MG63 (cell line): ENCODE measurements around the gene SGPP2. TPM values are rescaled to one million over a fixed set of nuclear protein-coding genes. Genes with fewer than 3 reads are reported as not detected.

Experiments used
- DNase-seq: peaks from one replicate; pipeline ENCODE4 v3.0.0-alpha.2; 2020
- H3K27me3 ChIP-seq: fragments of 250-450 bp; sonication (Bioruptor Pico); 2 replicates; pipeline ENCODE4 v1.5.1; 2020; ENCODE audit warnings: mild to moderate bottlenecking, moderate library complexity
- H3K36me3 ChIP-seq: fragments of 250-450 bp; sonication (Bioruptor Pico); 2 replicates; pipeline ENCODE4 v1.5.1; 2020; ENCODE audit warnings: mild to moderate bottlenecking, moderate library complexity
- H3K4me3 ChIP-seq: fragments of 250-450 bp; sonication (Bioruptor Pico); 2 replicates; pipeline ENCODE4 v1.5.1; 2020; ENCODE audit warnings: mild to moderate bottlenecking, moderate library complexity
- H3K9me3 ChIP-seq: fragments of 250-450 bp; sonication (Bioruptor Pico); 2 replicates; pipeline ENCODE4 v1.5.1; 2020; ENCODE audit warnings: mild to moderate bottlenecking, moderate library complexity
- total RNA-seq: library from RNA; depleted of rRNA; stranded (reverse); fragments of >200 nt; shearing (Covaris generic); gene quantifications from 2 replicates; pipeline ENCODE4 v1.2.3, GENCODE V29; 2014; ENCODE audit warnings: low replicate concordance

Gene SGPP2
- total RNA-seq, 1 experiment from 2014 or later: not detected

GRCh38 chr2:222445227-222445626, 20.9 kb downstream of the SGPP2 start:
- H3K9me3 ChIP-seq: no peaks in the 10 kb centered on the region
- H3K27me3 ChIP-seq: peaks cover under 1% of the 10 kb centered on the region; the same call in 1 of the 2 replicates
- no peaks in the 10 kb centered on the region for H3K36me3 ChIP-seq
- no peak overlapping the region for H3K4me3 ChIP-seq
- no peak for DNase-seq

- no peak for DNase-seq
- H3K36me3 ChIP-seq: no peaks in the 10 kb centered on the region
- no peaks in the 10 kb centered on the region for H3K9me3 ChIP-seq
- H3K4me3 ChIP-seq: no peak overlapping the region
- H3K27me3 ChIP-seq: peaks cover 4% of the 10 kb centered on the region; the same call in 1 of the 2 replicates
Measured at GRCh38 chr2:222447131-222447530, 22.8 kb downstream of the SGPP2 start.

GRCh38 chr2:222448748-222449181, 24.4 kb downstream of the SGPP2 start:
- no peak overlapping the region for H3K4me3 ChIP-seq
- no peaks in the 10 kb centered on the region for H3K36me3 ChIP-seq
- DNase-seq: peak; percentile 23
- no peaks in the 10 kb centered on the region for H3K9me3 ChIP-seq
- peaks cover 4% of the 10 kb centered on the region; the same call in 1 of the 2 replicates for H3K27me3 ChIP-seq

- H3K9me3 ChIP-seq: no peaks in the 10 kb centered on the region
Measured at GRCh38 chr2:222450021-222450420, 25.7 kb downstream of the SGPP2 start.

GRCh38 chr2:222451224-222451674, 26.9 kb downstream of the SGPP2 start:
- Histone ChIP-seq H3K27me3 (peaks cover 4% of the 10 kb centered on the region; the same call in 1 of the 2 replicates), H3K9me3 (no peaks in the 10 kb centered on the region), H3K4me3 (no peak overlapping the region), H3K36me3 (no peaks in the 10 kb centered on the region)
- DNase-seq: no peak

More at GRCh38 chr2:222450021-222450420, 25.7 kb downstream of the SGPP2 start:
- no peak overlapping the region for H3K4me3 ChIP-seq
- no peak for DNase-seq
- no peaks in the 10 kb centered on the region for H3K36me3 ChIP-seq
- H3K27me3 ChIP-seq: peaks cover 4% of the 10 kb centered on the region; the same call in 1 of the 2 replicates

- Histone ChIP-seq H3K9me3 (no peaks in the 10 kb centered on the region), H3K27me3 (peaks cover 4% of the 10 kb centered on the region; the same call in 1 of the 2 replicates), H3K4me3 (no peak overlapping the region), H3K36me3 (no peaks in the 10 kb centered on the region)
- no peak for DNase-seq
Measured at GRCh38 chr2:222452422-222452950, 28.1 kb downstream of the SGPP2 start.

GRCh38 chr2:222456479-222457077, 32.2 kb downstream of the SGPP2 start:
- DNase-seq: no peak
- Histone ChIP-seq H3K4me3 (no peak overlapping the region), H3K36me3 (no peaks in the 10 kb centered on the region), H3K9me3 (no peaks in the 10 kb centered on the region), H3K27me3 (no peaks in the 10 kb centered on the region)

- no peaks in the 10 kb centered on the region; the same call in 1 of the 2 replicates for H3K27me3 ChIP-seq
- DNase-seq: no peak
- H3K9me3 ChIP-seq: no peaks in the 10 kb centered on the region
- H3K4me3 ChIP-seq: no peak overlapping the region
- H3K36me3 ChIP-seq: no peaks in the 10 kb centered on the region
Measured at GRCh38 chr2:222459983-222460382, 35.6 kb downstream of the SGPP2 start.

- Histone ChIP-seq H3K4me3 (no peak overlapping the region), H3K27me3 (no peaks in the 10 kb centered on the region; the same call in 1 of the 2 replicates), H3K9me3 (no peaks in the 10 kb centered on the region), H3K36me3 (no peaks in the 10 kb centered on the region)
- no peak for DNase-seq
Measured at GRCh38 chr2:222465746-222466145, 41.4 kb downstream of the SGPP2 start.

GRCh38 chr2:222468346-222468745, 44.0 kb downstream of the SGPP2 start:
- DNase-seq: peak; percentile 19
- Histone ChIP-seq H3K36me3 (no peaks in the 10 kb centered on the region), H3K4me3 (no peak overlapping the region), H3K27me3 (no peaks in the 10 kb centered on the region), H3K9me3 (no peaks in the 10 kb centered on the region)

GRCh38 chr2:222470802-222471468, 46.6 kb downstream of the SGPP2 start:
- Histone ChIP-seq H3K4me3 (no peak overlapping the region), H3K9me3 (no peaks in the 10 kb centered on the region), H3K27me3 (no peaks in the 10 kb centered on the region), H3K36me3 (no peaks in the 10 kb centered on the region)
- DNase-seq: no peak

GRCh38 chr2:222477962-222478608, 53.7 kb downstream of the SGPP2 start:
- Histone ChIP-seq H3K27me3 (no peaks in the 10 kb centered on the region; the same call in 1 of the 2 replicates), H3K36me3 (no peaks in the 10 kb centered on the region), H3K9me3 (no peaks in the 10 kb centered on the region), H3K4me3 (no peak overlapping the region)
- no peak for DNase-seq

- H3K9me3 ChIP-seq: no peaks in the 10 kb centered on the region
- no peak overlapping the region for H3K4me3 ChIP-seq
- no peaks in the 10 kb centered on the region; the same call in 1 of the 2 replicates for H3K27me3 ChIP-seq
- no peaks in the 10 kb centered on the region for H3K36me3 ChIP-seq
- DNase-seq: no peak
Measured at GRCh38 chr2:222479859-222480258, 55.5 kb downstream of the SGPP2 start.

GRCh38 chr2:222480497-222480896, 56.2 kb downstream of the SGPP2 start:
- no peaks in the 10 kb centered on the region; the same call in 1 of the 2 replicates for H3K27me3 ChIP-seq
- no peaks in the 10 kb centered on the region for H3K36me3 ChIP-seq
- no peak overlapping the region for H3K4me3 ChIP-seq
- H3K9me3 ChIP-seq: no peaks in the 10 kb centered on the region
- no peak for DNase-seq

GRCh38 chr2:222481941-222482340, 57.6 kb downstream of the SGPP2 start:
- H3K4me3 ChIP-seq: no peak overlapping the region
- no peaks in the 10 kb centered on the region for H3K9me3 ChIP-seq
- no peak for DNase-seq
- H3K27me3 ChIP-seq: no peaks in the 10 kb centered on the region; the same call in 1 of the 2 replicates
- H3K36me3 ChIP-seq: no peaks in the 10 kb centered on the region

- Histone ChIP-seq H3K9me3 (no peaks in the 10 kb centered on the region), H3K27me3 (no peaks in the 10 kb centered on the region; the same call in 1 of the 2 replicates), H3K4me3 (no peak overlapping the region), H3K36me3 (no peaks in the 10 kb centered on the region)
- DNase-seq: no peak
Measured at GRCh38 chr2:222483513-222484039, 59.2 kb downstream of the SGPP2 start.
